Renal pelvis (tissue), 4 donors: Measurements from ENCODE around the gene USP11. TPM values are rescaled to one million over a fixed set of nuclear protein-coding genes. Genes with fewer than 3 reads are reported as not detected.

Source experiments
- DNase-seq: peaks from one replicate; pipeline ENCODE4 v3.0.0-alpha.2; 2013
- polyA plus RNA-seq, 3 donors: library from polyadenylated mRNA; unstranded; fragments of 120-200 nt; gene quantifications; one replicate each; pipeline ENCODE4 v1.2.1, GENCODE V29; 2013; ENCODE audit not compliant: insufficient read length in 3 of 3

USP11 gene
- polyA plus RNA-seq, 3 donors = 143 to 151 (median 150) TPM

- DNase-seq = no peak
Measured at GRCh38 chrX:47199286-47199685, 33.5 kb upstream of the USP11 start.

- no peak for DNase-seq
Measured at GRCh38 chrX:47200385-47201150, 32.2 kb upstream of the USP11 start.

GRCh38 chrX:47201345-47201944 lies 31.4 kb upstream of the USP11 start:
- DNase-seq = no peak

GRCh38 chrX:47202316-47202715 lies 30.5 kb upstream of the USP11 start:
- DNase-seq = no peak

GRCh38 chrX:47202877-47203276 lies 29.9 kb upstream of the USP11 start:
- DNase-seq = no peak

GRCh38 chrX:47204970-47205369 lies 27.8 kb upstream of the USP11 start:
- DNase-seq = no peak

- no peak for DNase-seq
Measured at GRCh38 chrX:47206316-47206715, 26.5 kb upstream of the USP11 start.

- DNase-seq = no peak
Measured at GRCh38 chrX:47208108-47208507, 24.7 kb upstream of the USP11 start.

- DNase-seq = no peak
Measured at GRCh38 chrX:47209508-47210238, 23.1 kb upstream of the USP11 start.

- no peak for DNase-seq
Measured at GRCh38 chrX:47210661-47211425, 22.0 kb upstream of the USP11 start.

- no peak for DNase-seq
Measured at GRCh38 chrX:47212381-47213293, 20.2 kb upstream of the USP11 start.

- DNase-seq = no peak
Measured at GRCh38 chrX:47214435-47215077, 18.3 kb upstream of the USP11 start.

GRCh38 chrX:47215291-47215900 lies 17.4 kb upstream of the USP11 start:
- no peak for DNase-seq

GRCh38 chrX:47216393-47216925 lies 16.4 kb upstream of the USP11 start:
- no peak for DNase-seq

- peak; percentile 11 for DNase-seq
Measured at GRCh38 chrX:47217121-47217851, 15.5 kb upstream of the USP11 start.

GRCh38 chrX:47217852-47218279 lies 14.9 kb upstream of the USP11 start:
- peak; percentile 99 for DNase-seq

- DNase-seq = peak; percentile 87
Measured at GRCh38 chrX:47218280-47218919, 14.4 kb upstream of the USP11 start, which contains the start of gene CDK16. Gene CDK16, plus strand, starts transcription at chrX:47218681. Its CDS starts 4,877 bp downstream, at chrX:47223558.
